Naive B cell (primary cell): ENCODE results near the gene SDC3. TPM values are rescaled to one million over a fixed set of nuclear protein-coding genes. Genes with fewer than 3 reads are reported as not detected.
A peak's percentile ranks its signal among the peaks of the same experiment; 100 is the strongest.

ENCODE experiments used
- ATAC-seq, 2 donors: fragments of 150-1000 bp; cut with Tn5 transposase; 2 replicates each; pipeline ENCODE4 v1.10.0; 2021; ENCODE audit warnings: low read depth in 2 of 2, mild to moderate bottlenecking in 2 of 2, moderate library complexity in 2 of 2
- DNase-seq: peaks from one replicate; pipeline ENCODE4 v3.0.0; 2022
- H3K27ac Mint-ChIP-seq, 6 donors: one replicate each; pipeline ENCODE4 v1.8.0; 2020 to 2022; ENCODE audit warnings: mild to moderate bottlenecking in 6 of 6, mixed read lengths in 6 of 6, moderate library complexity in 5 of 6, inconsistent platforms in 2 of 6
- H3K27me3 Mint-ChIP-seq, 3 donors: one replicate each; pipeline ENCODE4 v1.8.0; 2021 to 2022; ENCODE audit warnings: mixed read lengths in 3 of 3, mild to moderate bottlenecking in 1 of 3
- H3K36me3 Mint-ChIP-seq, 2 donors: one replicate each; pipeline ENCODE4 v1.8.0; 2020 to 2022; ENCODE audit warnings: mixed read lengths in 2 of 2, inconsistent platforms in 1 of 2, mild to moderate bottlenecking in 1 of 2
- H3K4me1 Mint-ChIP-seq, 3 donors: one replicate each; pipeline ENCODE4 v1.8.0; 2020 to 2022; ENCODE audit warnings: mixed read lengths in 3 of 3, inconsistent platforms in 1 of 3, mild to moderate bottlenecking in 1 of 3, moderate library complexity in 1 of 3
- H3K4me3 Mint-ChIP-seq, 8 donors: one replicate each; pipeline ENCODE4 v1.8.0; 2020 to 2022; ENCODE audit warnings: mild to moderate bottlenecking in 8 of 8, mixed read lengths in 8 of 8, moderate library complexity in 8 of 8, inconsistent platforms in 2 of 8
- H3K9me3 Mint-ChIP-seq, 7 donors: one replicate each; pipeline ENCODE4 v1.8.0; 2020 to 2022; ENCODE audit warnings: mixed read lengths in 7 of 7, mild to moderate bottlenecking in 5 of 7, inconsistent platforms in 2 of 7, moderate library complexity in 1 of 7
- polyA plus RNA-seq, 6 donors: library from polyadenylated mRNA; unstranded; fragments of 300-500 nt; fragmentation: Illumina TruSeq; gene quantifications; one replicate each; pipeline ENCODE4 v1.2.3, GENCODE V29; 2021; ENCODE audit warnings: low read depth in 6 of 6

SDC3 gene
- polyA plus RNA-seq, 6 donors from 2014 or later: 0.04 TPM; not detected in 5

GRCh38 chr1:30899577-30900389 lies 8.8 kb downstream of the SDC3 start:
- H3K36me3 Mint-ChIP-seq: no peaks in the 10 kb centered on the region
- no peak for DNase-seq
- no peak for ATAC-seq
- H3K27ac Mint-ChIP-seq: peak overlapping the region in 1 of 6 donors; percentile 4
- H3K4me1 Mint-ChIP-seq: peaks cover 0 to 6% (median 0%) of the 10 kb centered on the region in 3 donors
- H3K27me3 Mint-ChIP-seq: peaks cover 5 to 59% (median 56%) of the 10 kb centered on the region in 3 donors
- H3K4me3 Mint-ChIP-seq: peak overlapping the region in 1 of 8 donors; percentile 35
- H3K9me3 Mint-ChIP-seq: peaks cover 0 to 1% (median 0%) of the 10 kb centered on the region in 7 donors

- DNase-seq (no peak), ATAC-seq (no peak)
- Mint-ChIP-seq H3K9me3 (no peaks in the 10 kb centered on the region), H3K27ac (no peak overlapping the region), H3K4me3 (no peak overlapping the region), H3K36me3 (no peaks in the 10 kb centered on the region), H3K4me1 (peaks cover 0 to 16% (median 0%) of the 10 kb centered on the region in 3 donors), H3K27me3 (peaks cover 2 to 62% (median 58%) of the 10 kb centered on the region in 3 donors)
These were observed 10.3 kb downstream of the SDC3 start for GRCh38 chr1:30898031-30898815.

GRCh38 chr1:30896905-30897304 lies 11.7 kb downstream of the SDC3 start:
- Mint-ChIP-seq H3K27ac (peak overlapping the region in 1 of 6 donors; percentile 69), H3K27me3 (peaks cover 4 to 63% (median 56%) of the 10 kb centered on the region in 3 donors), H3K4me1 (peaks cover 4 to 19% (median 4%) of the 10 kb centered on the region in 3 donors), H3K36me3 (no peaks in the 10 kb centered on the region), H3K4me3 (no peak overlapping the region), H3K9me3 (no peaks in the 10 kb centered on the region)
- ATAC-seq (no peak), DNase-seq (no peak)

- DNase-seq (no peak), ATAC-seq (no peak)
- peak overlapping the region in 1 of 6 donors; percentile 37 for H3K27ac Mint-ChIP-seq
- H3K4me1 Mint-ChIP-seq: peaks cover 9 to 22% (median 10%) of the 10 kb centered on the region in 3 donors
- no peak overlapping the region for H3K4me3 Mint-ChIP-seq
- no peaks in the 10 kb centered on the region for H3K36me3 Mint-ChIP-seq
- no peaks in the 10 kb centered on the region for H3K9me3 Mint-ChIP-seq
- peaks cover 4 to 71% (median 56%) of the 10 kb centered on the region in 3 donors for H3K27me3 Mint-ChIP-seq
These were observed 12.5 kb downstream of the SDC3 start for GRCh38 chr1:30895944-30896660.

- H3K9me3 Mint-ChIP-seq: no peaks in the 10 kb centered on the region
These were observed 13.1 kb downstream of the SDC3 start for GRCh38 chr1:30895382-30895943.

GRCh38 chr1:30894508-30894973 lies 14.0 kb downstream of the SDC3 start:
- H3K27ac Mint-ChIP-seq: peak overlapping the region in 1 of 6 donors; percentile 38

More at GRCh38 chr1:30895382-30895943, 13.1 kb downstream of the SDC3 start:
- no peak overlapping the region for H3K27ac Mint-ChIP-seq
- H3K4me1 Mint-ChIP-seq: peaks cover 9 to 22% (median 10%) of the 10 kb centered on the region in 3 donors
- no peak overlapping the region for H3K4me3 Mint-ChIP-seq
- peaks cover 8 to 75% (median 56%) of the 10 kb centered on the region in 3 donors for H3K27me3 Mint-ChIP-seq
- no peaks in the 10 kb centered on the region for H3K36me3 Mint-ChIP-seq
- ATAC-seq (no peak), DNase-seq (no peak)

GRCh38 chr1:30893776-30894507 lies 14.6 kb downstream of the SDC3 start:
- Mint-ChIP-seq H3K36me3 (no peaks in the 10 kb centered on the region), H3K27ac (peak overlapping the region in 1 of 6 donors; percentile 38)
- ATAC-seq: no peak

More at GRCh38 chr1:30894508-30894973, 14.0 kb downstream of the SDC3 start:
- no peaks in the 10 kb centered on the region for H3K36me3 Mint-ChIP-seq
- H3K4me3 Mint-ChIP-seq: no peak overlapping the region
- H3K4me1 Mint-ChIP-seq: peaks cover 9 to 19% (median 10%) of the 10 kb centered on the region in 3 donors
- no peaks in the 10 kb centered on the region for H3K9me3 Mint-ChIP-seq
- H3K27me3 Mint-ChIP-seq: peaks cover 11 to 71% (median 54%) of the 10 kb centered on the region in 3 donors
- ATAC-seq: no peak
- no peak for DNase-seq

GRCh38 chr1:30892671-30893073 lies 15.9 kb downstream of the SDC3 start:
- Mint-ChIP-seq H3K27ac (no peak overlapping the region), H3K36me3 (no peaks in the 10 kb centered on the region), H3K4me3 (no peak overlapping the region), H3K9me3 (no peaks in the 10 kb centered on the region), H3K4me1 (peaks cover 9 to 16% (median 10%) of the 10 kb centered on the region in 3 donors), H3K27me3 (peaks cover 11 to 86% (median 52%) of the 10 kb centered on the region in 3 donors)
- ATAC-seq (no peak), DNase-seq (no peak)

More at GRCh38 chr1:30893776-30894507, 14.6 kb downstream of the SDC3 start:
- H3K27me3 Mint-ChIP-seq: peaks cover 11 to 74% (median 60%) of the 10 kb centered on the region in 3 donors
- H3K9me3 Mint-ChIP-seq: no peaks in the 10 kb centered on the region
- no peak overlapping the region for H3K4me3 Mint-ChIP-seq
- no peak for DNase-seq
- peaks cover 9 to 19% (median 10%) of the 10 kb centered on the region in 3 donors for H3K4me1 Mint-ChIP-seq

GRCh38 chr1:30891227-30891552 lies 17.4 kb downstream of the SDC3 start:
- Mint-ChIP-seq H3K9me3 (no peaks in the 10 kb centered on the region), H3K4me1 (peaks cover 10 to 16% (median 12%) of the 10 kb centered on the region in 3 donors), H3K4me3 (no peak overlapping the region), H3K36me3 (no peaks in the 10 kb centered on the region), H3K27ac (no peak overlapping the region), H3K27me3 (peaks cover 14 to 88% (median 46%) of the 10 kb centered on the region in 3 donors)
- ATAC-seq: no peak
- DNase-seq: no peak

- Mint-ChIP-seq H3K9me3 (no peaks in the 10 kb centered on the region), H3K27ac (no peak overlapping the region), H3K4me1 (peaks cover 10 to 19% (median 16%) of the 10 kb centered on the region in 3 donors), H3K36me3 (no peaks in the 10 kb centered on the region), H3K27me3 (peaks cover 15 to 88% (median 46%) of the 10 kb centered on the region in 3 donors), H3K4me3 (no peak overlapping the region)
- DNase-seq (no peak), ATAC-seq (no peak)
These were observed 17.9 kb downstream of the SDC3 start for GRCh38 chr1:30890502-30891226.

GRCh38 chr1:30889511-30889910 lies 19.0 kb downstream of the SDC3 start:
- peak overlapping the region in 1 of 6 donors; percentile 29 for H3K27ac Mint-ChIP-seq
- no peaks in the 10 kb centered on the region for H3K9me3 Mint-ChIP-seq
- H3K36me3 Mint-ChIP-seq: no peaks in the 10 kb centered on the region
- peaks cover 15 to 81% (median 37%) of the 10 kb centered on the region in 3 donors for H3K27me3 Mint-ChIP-seq
- ATAC-seq (no peak), DNase-seq (no peak)
- peak overlapping the region in 1 of 8 donors; percentile 4 for H3K4me3 Mint-ChIP-seq
- peaks cover 10 to 16% (median 16%) of the 10 kb centered on the region in 3 donors for H3K4me1 Mint-ChIP-seq
